HG02884 (cell line): ENCODE measurements around the gene TUBB8.
"Not testable (repeated sequence)": the region's sequence is repeated elsewhere in the genome, so short reads cannot be mapped to it uniquely, and the experiment has no call there.

Experiments used
- ATAC-seq: cut with Tn5 transposase; IDR thresholded peaks from one replicate; pipeline ENCODE4 v1.9.1; 2021; ENCODE audit warnings: mild to moderate bottlenecking, moderate library complexity; ENCODE audit not compliant: unreplicated experiment

Gene TUBB8

GRCh38 chr10:49926-50325 is 830 bp upstream of the TUBB8 start:
- ATAC-seq: not testable (repeated sequence)

- not testable (repeated sequence) for ATAC-seq
Observed at GRCh38 chr10:47864-48263, 1.2 kb downstream of the TUBB8 start.

GRCh38 chr10:13315-13635 is 35.8 kb downstream of the TUBB8 start:
- not testable (repeated sequence) for ATAC-seq

- ATAC-seq: not testable (repeated sequence)
Observed at GRCh38 chr10:12444-13314, 36.4 kb downstream of the TUBB8 start.

- ATAC-seq: not testable (repeated sequence)
Observed at GRCh38 chr10:11260-11659, 37.8 kb downstream of the TUBB8 start.

- not testable (repeated sequence) for ATAC-seq
Observed at GRCh38 chr10:10261-10971, 38.7 kb downstream of the TUBB8 start.
